GM19397 (cell line): Measurements from ENCODE around the gene INO80.
A peak's percentile ranks its signal among the peaks of the same experiment; 100 is the strongest.
"Not testable (repeated sequence)": the region's sequence is repeated elsewhere in the genome, so short reads cannot be mapped to it uniquely, and the experiment has no call there.

ENCODE experiments used
- ATAC-seq: cut with Tn5 transposase; IDR thresholded peaks from one replicate; pipeline ENCODE4 v1.9.1; 2021; ENCODE audit warnings: mild to moderate bottlenecking, moderate library complexity; ENCODE audit not compliant: unreplicated experiment

Gene INO80, protein sequence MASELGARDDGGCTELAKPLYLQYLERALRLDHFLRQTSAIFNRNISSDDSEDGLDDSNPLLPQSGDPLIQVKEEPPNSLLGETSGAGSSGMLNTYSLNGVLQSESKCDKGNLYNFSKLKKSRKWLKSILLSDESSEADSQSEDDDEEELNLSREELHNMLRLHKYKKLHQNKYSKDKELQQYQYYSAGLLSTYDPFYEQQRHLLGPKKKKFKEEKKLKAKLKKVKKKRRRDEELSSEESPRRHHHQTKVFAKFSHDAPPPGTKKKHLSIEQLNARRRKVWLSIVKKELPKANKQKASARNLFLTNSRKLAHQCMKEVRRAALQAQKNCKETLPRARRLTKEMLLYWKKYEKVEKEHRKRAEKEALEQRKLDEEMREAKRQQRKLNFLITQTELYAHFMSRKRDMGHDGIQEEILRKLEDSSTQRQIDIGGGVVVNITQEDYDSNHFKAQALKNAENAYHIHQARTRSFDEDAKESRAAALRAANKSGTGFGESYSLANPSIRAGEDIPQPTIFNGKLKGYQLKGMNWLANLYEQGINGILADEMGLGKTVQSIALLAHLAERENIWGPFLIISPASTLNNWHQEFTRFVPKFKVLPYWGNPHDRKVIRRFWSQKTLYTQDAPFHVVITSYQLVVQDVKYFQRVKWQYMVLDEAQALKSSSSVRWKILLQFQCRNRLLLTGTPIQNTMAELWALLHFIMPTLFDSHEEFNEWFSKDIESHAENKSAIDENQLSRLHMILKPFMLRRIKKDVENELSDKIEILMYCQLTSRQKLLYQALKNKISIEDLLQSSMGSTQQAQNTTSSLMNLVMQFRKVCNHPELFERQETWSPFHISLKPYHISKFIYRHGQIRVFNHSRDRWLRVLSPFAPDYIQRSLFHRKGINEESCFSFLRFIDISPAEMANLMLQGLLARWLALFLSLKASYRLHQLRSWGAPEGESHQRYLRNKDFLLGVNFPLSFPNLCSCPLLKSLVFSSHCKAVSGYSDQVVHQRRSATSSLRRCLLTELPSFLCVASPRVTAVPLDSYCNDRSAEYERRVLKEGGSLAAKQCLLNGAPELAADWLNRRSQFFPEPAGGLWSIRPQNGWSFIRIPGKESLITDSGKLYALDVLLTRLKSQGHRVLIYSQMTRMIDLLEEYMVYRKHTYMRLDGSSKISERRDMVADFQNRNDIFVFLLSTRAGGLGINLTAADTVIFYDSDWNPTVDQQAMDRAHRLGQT (N-terminal part only)

DNA sequence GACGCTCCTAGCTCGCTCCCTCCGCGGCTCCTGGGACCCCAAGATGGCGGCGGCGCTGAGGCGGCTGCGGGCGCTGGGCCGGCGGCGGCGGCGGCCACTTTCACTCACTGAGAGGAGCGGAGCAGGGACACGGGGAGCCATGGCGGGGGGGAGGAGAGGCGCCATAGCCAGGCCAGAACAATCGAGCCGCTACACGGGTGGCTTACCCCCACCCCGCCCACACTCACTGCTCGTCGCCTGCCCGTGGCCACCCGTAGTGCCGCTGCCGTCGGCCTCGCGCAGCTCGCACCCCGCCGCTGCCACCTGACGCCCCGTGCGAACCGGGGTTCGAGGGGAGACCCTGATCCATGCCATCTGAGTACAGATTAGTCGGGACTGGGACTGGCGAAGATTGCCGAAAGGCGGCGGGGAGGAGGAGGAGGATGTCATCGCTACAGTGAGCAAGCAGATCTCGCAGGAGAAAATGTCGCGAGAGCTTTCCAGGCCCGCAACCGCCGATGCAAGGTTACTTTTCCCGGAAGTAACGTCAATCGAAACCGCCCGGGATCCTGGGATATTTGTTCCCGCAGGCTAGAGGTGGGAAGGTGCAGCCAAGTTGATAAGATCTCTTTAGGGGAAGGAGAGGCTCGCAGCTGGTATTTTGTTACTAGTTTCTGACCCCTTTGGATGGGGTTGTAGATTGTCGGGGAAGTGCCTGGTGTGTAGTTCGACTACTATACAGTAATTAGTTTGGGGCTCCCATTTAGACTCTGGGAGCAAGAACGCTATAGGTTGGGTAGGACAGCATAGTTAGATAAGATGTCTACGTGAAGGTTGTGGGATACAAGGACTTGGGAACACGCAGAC is at the start of gene INO80:
Gene INO80 (minus strand): TSS at position 165 of the 846 bp plus-strand sequence. CDS start 19,970 bp downstream, outside the sequence.
- ATAC-seq, result peak; percentile 73

DNA sequence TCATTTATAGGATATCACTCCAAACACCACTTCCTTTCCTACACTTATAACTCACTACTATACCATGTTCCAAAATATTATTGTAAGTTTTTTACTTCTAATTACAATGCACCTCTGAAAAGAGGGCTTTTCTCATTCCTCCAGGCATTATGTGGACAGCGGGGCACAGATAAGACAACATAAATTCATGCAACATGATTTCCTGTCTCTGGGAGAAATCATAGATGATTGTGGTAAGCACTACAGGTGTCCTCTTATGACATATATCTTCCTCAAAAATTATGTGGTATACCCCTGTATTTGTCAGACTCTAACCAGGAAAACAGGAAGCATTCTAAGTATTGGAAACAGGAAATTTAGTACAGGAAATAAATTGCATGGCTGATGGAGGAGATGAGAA is 45.7 kb upstream of the INO80 start:
- ATAC-seq, result no peak

DNA sequence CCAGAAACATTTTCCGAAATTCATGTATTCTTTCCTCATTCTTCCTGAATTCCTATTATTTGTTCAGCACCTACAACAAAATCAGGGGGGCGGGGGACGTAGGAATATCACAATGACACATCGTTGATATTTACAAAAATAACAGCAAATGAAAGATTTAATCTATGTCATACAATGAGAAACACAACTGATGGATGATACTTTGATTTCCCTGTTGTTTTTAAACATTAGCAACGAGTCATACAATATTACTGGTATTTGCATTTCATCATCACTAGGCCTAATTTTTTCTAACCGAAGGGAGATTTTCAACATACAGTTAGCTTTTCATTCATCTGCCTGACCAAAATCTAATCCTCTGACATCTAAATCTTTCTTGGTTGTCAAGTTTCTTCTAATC is 45.3 kb upstream of the INO80 start:
- ATAC-seq, result no peak

DNA sequence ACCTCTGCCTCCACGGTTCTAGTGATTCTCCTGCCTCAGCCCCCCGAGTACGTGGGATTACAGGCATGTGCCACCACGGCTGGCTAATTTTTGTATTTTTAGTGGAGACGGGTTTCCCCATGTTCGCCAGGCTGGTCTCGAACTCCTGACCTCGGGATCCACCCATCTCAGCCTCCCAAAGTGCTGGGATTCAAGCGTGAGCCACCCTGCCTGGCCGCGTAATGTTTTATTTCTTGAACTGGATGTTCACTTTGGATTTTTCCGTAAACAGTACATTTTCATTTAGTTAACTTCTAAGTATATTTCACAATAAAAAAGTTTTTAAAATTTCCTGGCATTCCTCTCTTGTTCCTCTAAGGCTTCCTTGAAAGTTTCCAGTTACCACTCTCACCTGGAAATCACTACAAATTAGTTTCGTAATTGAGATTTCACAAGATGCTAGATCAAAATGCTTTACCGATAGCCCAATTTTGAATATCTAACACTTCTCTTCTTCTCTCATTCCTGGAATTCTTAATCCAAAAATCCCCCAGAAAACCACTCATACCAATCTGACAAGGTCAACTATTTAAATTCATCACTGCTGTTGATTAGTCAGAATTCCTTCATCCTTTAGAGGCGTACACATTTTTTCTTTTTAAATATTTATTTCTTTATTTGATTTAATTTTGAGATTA is 44.7 kb upstream of the INO80 start:
- ATAC-seq, result no peak

DNA sequence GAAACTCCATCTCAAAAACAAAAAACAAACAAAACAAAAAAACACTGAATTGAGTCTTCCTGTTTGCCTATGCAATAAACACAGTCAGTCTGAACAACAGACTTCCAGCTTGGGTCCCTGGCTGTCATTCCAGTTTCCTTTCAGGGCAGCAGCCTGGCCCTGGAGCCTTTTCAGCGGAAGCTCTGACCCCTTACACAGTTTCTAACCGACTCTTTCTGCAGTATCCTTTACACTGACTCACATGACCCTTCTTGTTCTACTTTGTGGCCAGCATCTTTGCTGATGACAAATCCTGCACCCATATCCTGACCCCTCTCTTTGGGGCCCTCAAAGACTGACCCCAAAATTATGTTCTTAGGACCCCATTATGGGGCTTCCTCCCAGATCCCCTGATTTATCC is 38.3 kb upstream of the INO80 start:
- ATAC-seq, result no peak

DNA sequence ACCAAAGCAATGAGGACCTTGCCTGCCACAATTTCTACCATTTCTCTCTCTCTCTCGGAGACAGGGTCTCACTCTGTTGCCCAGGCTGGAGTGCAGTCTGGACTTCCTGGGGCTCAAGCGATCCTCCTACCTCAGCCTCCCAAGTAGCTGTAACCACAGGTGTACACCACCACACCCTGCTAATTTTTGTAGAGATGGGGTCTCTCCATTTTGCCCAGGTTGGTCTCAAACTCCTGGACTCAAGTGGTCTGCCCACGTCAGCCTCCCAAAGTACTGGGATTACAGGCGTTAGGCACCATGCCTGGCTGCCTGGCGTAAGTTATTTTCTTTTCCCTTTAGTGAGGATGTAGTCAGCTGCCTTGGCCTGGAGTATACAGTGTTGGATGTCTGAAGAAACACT is 37.7 kb upstream of the INO80 start:
- no peak for ATAC-seq

DNA sequence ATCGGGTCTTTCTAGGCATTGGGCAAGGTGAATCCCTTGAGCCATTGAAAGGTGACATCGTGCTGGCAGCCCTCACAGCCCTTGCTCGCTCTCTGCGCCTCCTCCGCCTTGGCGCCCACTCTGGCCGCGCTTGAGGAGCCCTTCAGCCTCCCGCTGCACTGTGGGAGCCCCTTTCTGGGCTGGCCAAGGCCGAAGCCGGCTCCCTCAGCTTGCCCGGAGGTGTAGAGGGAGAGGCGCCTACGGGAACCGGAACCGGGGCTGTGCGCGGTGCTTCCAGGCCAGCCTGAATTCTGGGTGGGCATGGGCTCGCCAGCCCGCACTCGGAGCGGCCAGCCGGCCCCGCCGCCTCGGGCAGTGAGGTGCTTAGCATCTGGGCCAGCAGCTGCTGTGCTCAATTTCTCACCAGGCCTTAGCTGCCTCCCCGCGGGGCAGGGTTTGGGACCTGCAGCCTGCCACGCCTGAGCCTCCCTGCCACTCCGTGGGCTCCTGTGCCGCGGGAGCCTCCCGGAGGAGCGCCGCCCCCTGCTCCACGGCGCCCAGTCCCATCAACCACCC is 35.4 kb upstream of the INO80 start:
- no peak for ATAC-seq

DNA sequence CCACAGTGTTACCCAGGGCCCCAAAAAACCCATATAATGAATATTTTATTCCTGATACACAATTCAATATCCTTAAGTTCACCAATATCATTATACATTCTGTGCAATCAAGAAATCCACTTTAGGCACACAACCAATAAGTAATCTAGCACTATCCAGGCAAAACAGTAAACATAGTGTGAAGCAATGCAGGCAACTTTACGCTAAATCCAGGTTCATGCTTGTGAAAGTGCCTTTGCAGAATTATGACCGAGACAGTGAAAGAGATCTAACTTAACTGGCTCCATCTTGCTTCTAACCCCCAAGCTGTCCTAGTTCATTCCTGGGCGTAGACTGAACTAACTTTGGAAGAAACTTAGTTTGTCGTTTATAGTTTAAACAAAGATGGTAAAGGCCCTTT is 34.2 kb upstream of the INO80 start:
- no peak for ATAC-seq

DNA sequence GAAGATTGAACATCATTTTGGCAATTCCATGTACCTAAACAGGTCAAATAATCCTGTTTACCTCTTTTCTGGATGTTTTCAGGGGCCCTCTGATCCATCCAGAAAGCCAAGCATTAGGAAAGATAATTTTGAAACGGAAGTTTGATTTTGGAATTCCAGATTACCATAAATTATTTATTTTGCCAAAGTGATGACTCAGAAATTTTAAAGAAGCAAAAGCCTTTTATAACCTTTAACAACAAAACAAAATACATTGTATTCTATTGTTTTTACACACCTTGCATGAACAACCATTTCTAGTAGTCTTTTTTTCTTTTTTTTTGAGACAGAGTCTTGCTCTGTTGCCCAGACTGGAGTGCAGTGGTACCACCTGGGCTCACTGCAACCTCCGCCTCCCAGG is 32.0 kb upstream of the INO80 start:
- ATAC-seq, result no peak

DNA sequence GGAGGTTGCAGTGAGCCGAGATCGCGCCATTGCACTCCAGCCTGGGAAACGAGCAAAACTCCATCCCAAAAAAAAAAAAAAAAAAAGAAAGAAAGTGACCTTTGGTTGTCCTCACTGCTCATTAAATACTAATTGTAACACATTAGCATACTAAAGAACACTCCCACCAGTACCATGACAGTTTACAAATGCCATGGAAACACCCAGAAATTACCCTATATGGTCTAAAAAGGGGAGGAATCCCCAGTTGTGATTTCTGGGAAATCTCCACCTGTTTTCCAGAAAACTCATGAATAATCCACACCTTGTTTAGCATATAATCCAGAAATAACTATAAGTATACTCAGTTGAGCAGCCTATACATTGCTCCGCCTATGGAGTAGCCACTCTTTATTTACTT is 23.5 kb upstream of the INO80 start:
- no peak for ATAC-seq

DNA sequence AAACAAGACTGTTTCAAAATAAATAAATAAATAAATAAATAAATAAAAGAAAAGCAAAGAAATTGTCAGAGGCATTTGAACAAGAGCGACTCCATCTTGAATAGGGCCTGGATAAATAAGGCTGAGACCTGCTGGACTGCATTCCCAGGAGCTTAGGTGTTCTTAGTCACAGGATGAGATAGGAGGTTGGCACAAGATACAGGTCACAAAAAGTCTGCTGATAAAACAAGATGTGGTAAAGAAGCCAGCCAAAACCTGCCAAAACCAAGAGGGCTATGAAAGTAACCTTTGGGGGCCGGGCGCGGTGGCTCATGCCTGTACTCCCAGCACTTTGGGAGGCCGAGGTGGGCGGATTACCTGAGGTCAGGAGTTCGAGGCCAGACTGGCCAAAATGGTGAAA is 23.0 kb upstream of the INO80 start:
- ATAC-seq, result not testable (repeated sequence)

DNA sequence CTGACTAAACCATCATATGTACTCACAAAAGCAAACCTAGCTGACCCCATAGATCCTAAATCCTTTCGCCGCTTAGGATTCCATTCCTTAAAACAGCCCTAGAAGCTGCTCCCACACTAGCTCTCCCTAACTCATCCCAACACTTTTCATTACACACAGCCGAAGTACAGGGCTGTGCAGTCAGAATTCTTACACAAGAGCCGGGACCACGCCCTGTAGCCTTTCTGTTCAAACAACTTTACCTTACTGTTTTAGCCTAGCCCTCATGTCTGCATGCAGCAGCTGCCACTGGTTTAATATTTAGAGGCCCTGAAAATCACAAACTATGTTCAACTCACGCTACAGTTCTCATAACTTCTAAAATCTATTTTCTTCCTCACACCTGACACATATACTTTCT is 19.5 kb upstream of the INO80 start:
- ATAC-seq, result not testable (repeated sequence)

DNA sequence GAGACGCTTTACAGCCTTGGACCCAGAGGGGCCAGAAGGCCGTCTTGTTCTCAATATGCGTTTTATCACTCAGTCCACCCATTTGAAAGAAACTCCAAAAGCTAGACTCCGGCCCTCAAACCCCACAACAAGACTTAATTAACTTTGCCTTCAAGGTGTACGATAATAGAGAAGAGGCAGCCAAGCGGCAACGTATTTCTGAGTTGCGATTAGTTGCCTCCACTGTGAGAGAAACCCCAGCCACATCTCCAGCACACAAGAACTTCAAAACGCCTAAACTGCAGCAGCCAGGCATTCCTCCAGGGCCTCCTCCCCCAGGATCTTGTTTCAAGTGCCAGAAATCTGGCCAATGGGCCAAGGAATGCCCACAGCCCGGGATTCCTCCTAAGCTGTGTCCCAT is 17.4 kb upstream of the INO80 start:
- no peak for ATAC-seq

DNA sequence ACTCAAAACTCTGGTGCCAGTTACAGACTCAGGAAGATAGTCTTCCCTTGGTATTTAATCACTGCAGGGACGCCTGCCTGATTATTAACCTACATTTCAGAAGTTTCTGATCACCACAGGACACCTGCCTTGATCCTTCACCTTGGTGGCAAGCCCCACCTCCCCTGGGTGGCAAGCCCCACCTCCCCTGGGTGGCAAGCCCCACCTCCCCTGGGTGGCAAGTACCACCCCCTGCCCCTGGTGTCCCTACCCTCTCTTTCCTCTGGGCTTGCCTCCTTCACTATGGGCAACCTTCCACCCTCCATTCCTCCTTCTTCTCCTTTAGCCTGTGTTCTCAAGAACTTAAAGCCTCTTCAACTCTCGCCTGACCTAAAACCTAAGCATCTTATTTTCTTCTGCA is 16.0 kb upstream of the INO80 start:
- ATAC-seq, result not testable (repeated sequence)

DNA sequence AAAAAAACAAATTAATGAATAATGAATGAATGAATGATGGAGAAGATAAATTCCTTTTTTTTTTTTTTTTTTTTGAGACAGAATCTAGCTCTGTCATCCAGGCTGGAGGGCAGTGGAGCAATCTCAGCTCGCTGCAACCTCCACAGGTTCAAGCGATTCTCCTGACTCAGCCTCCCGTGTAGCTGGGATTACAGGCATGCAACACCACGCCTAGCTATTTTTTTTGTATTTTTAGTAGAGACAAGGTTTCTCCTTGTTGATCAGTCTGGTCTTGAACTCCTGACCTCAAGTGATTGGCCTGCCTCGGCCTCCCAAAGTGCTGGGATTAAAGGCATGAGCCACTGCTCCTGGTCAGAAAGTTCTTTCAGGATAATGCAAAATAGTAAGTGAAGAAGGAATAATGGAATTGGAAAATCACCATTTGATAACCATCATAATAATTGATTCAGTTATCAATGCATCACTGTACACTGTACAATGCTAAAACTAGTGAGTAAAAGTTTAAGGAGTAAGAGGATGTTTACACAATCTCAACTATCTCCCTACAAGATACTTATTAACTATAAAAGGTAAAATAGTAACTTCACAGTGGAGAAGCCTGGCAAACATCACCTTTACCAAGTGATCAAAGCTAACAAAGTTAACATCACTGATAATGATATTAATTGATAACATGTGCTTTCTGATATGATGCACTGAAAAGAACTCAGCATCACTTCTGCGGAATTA is 12.3 kb upstream of the INO80 start:
- ATAC-seq, result no peak

DNA sequence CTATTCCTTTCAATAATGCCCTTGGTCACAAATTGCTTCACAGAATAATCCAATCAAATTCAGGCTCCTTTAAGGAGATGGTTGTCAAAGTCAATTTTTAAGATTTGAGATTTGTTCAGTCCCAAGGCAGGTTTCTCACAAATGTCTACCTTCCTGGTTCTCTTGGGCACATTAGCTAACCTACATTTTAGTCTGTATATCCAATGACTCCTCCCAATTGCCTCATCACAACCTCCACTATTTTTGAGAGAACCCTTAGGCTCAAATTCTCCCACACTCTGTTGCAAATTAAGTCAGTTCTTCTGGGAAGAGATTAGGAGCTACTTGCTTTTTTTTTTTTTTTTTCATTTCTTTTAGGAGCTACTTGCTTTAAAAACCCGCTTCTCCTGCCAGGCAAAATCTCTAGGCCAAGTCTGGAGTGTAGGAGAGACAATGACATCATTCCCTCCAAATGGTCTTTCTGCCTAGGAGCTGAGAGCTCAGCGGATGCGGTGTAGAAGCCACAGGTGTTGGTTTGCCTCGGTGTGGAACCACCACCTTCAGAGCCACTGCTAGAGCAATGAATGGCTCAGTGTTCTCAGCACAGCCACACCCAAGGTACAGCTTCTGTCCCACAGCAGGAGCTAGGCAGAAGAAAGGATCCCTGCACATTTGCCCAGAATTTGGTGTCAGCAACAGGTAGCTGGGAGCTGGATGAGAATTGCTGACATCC is 10.0 kb upstream of the INO80 start:
- no peak for ATAC-seq

DNA sequence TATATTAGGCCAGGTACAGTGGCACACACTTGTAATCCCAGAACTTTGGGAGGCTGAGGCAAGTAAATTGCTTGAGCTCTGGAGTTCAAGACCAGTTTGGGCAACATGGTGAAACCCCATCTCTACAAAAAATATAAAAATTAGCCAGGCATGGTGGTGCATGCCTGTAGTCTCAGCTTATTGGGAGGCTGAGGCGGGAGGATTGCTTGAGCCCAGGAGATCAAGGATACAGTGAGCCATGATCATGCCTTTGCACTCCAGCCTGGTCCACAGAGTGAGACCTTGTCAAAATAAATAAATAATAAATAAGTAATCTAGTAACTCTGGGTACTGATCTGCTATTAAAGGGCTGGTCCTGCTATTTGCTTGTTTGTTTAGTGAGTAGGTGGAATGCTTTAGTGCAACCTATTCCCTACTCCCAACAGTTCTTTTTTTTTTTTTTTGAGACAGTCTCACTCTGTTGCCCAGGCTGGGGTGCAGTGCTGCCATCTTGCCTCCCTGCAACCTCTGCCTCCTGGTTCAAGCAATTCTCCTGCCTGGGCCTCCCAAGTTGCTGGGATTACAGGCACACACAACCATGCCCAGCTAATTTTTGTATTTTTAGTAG is 9.1 kb upstream of the INO80 start:
- no peak for ATAC-seq

DNA sequence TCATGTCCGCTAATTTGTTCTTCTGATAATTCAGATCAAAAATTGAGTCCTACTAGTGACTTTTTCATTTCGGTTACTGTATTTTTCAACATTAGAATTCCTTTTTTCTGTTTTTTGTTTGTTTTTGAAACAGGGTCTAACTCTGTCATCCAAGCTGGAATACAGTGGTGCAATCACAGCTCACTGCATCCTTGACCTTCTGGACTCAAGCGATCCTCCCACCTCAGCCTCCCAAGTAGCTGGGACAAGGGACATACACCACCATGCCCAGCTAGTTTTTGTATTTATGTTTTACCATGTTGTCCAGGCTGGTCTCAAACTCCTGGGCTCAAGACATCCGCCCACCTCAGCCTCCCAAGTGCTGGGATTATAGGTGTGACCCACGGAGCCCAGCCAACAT is 8.0 kb upstream of the INO80 start:
- no peak for ATAC-seq
